ENCODE measurements around the gene CDC20.

GRCh38 chr1:43351421-43352350 is 7.1 kb upstream of the CDC20 start:
- TF ChIP-seq CTCF (IDR thresholded peaks at IDR 0.05) (no peak), POLR2A (IDR thresholded peaks at IDR 0.05) (no peak), POLR2AphosphoS5 (IDR thresholded peaks at IDR 0.05) (no peak)

All from stomach (tissue), 4 donors.